ENCODE data around the gene TNFRSF14. TPM values are rescaled to one million over a fixed set of nuclear protein-coding genes. Genes with fewer than 3 reads are reported as not detected.

The TNFRSF14 gene
- total and polyA plus RNA-seq, 9 of the 15 experiments (the other 6 are each of a cell fraction or from before 2014, with no cell fraction given), result 0.11 to 2.3 (median 0.68) TPM; not detected in 2

DNA sequence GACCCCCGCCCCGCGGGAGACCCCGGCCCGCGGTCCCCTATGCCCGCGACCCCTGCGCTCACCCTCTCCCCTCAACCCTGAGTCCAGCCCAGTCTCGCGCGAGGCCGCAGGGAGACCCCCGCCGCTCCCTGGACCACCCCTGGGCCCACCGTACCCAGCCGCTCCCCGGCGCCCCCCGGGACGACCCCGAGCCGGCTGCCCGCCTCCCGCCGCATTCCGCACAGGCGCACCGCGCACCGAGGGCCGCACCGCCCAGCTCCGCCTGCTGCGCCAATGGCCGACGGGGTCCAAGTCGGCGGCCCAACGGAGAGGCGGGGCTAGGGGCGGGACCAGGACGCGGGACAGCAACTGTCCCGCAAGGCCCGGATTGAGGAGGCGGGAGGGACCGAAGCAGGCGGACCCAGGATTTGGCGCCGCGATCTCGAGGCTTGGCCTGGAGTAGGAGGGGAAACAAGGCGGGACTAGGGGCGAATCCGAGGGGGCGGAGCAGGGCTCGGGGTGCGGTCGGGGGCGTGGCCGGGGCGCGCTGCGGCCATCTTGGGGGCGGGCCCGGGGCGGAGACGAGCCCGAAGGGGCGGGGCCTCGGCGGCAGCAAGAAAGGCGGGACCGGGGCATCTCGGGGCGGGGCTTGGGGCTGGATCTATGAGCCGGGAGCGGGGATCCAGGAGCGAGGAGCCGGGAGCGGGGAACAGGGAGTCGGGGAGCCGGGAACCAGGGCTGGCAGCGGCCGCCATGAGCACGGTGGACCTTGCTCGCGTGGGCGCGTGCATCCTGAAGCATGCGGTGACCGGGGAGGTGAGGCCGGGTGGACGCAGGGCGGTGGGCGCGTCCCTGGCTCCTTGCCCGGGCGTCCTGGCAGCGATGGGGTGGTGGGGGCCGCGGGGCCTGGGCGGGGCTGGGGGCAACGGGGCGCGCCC, 30.2 kb downstream of the TNFRSF14 start, which contains the start of gene PRXL2B (continued):
- TF ChIP-seq, protein P1, sequence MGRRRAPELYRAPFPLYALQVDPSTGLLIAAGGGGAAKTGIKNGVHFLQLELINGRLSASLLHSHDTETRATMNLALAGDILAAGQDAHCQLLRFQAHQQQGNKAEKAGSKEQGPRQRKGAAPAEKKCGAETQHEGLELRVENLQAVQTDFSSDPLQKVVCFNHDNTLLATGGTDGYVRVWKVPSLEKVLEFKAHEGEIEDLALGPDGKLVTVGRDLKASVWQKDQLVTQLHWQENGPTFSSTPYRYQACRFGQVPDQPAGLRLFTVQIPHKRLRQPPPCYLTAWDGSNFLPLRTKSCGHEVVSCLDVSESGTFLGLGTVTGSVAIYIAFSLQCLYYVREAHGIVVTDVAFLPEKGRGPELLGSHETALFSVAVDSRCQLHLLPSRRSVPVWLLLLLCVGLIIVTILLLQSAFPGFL (CRISPR knock-in tag; IDR thresholded peaks at IDR 0.05), result no peak
- TF ChIP-seq HMG20B (CRISPR knock-in tag; IDR thresholded peaks at IDR 0.05), result no peak
- TF ChIP-seq FOXK1 (CRISPR knock-in tag; IDR thresholded peaks at IDR 0.05; ENCODE audit: borderline replicate concordance), result no peak
- TF ChIP-seq ZNF668 (CRISPR knock-in tag; IDR thresholded peaks at IDR 0.05), result no peak
- no peak for TF ChIP-seq ZNF75A (CRISPR knock-in tag; IDR thresholded peaks at IDR 0.05)
- no peak for TF ChIP-seq KDM2B (CRISPR knock-in tag; IDR thresholded peaks at IDR 0.05)
- TF ChIP-seq EZH2 (IDR thresholded peaks at IDR 0.05; ENCODE audit: borderline replicate concordance, low read depth, low read length), result no peak
- TF ChIP-seq, protein P2, sequence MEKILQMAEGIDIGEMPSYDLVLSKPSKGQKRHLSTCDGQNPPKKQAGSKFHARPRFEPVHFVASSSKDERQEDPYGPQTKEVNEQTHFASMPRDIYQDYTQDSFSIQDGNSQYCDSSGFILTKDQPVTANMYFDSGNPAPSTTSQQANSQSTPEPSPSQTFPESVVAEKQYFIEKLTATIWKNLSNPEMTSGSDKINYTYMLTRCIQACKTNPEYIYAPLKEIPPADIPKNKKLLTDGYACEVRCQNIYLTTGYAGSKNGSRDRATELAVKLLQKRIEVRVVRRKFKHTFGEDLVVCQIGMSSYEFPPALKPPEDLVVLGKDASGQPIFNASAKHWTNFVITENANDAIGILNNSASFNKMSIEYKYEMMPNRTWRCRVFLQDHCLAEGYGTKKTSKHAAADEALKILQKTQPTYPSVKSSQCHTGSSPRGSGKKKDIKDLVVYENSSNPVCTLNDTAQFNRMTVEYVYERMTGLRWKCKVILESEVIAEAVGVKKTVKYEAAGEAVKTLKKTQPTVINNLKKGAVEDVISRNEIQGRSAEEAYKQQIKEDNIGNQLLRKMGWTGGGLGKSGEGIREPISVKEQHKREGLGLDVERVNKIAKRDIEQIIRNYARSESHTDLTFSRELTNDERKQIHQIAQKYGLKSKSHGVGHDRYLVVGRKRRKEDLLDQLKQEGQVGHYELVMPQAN (IDR thresholded peaks at IDR 0.05; ENCODE audit: borderline replicate concordance), result no peak
- no peak for TF ChIP-seq ZNF589 (CRISPR knock-in tag; IDR thresholded peaks at IDR 0.05; ENCODE audit: low read depth)
- no peak; the same call in 1 of the 2 replicates for TF ChIP-seq HNRNPL (IDR thresholded peaks at IDR 0.05; ENCODE audit: low read depth, low read length)
- TF ChIP-seq ZKSCAN3 (CRISPR knock-in tag; IDR thresholded peaks at IDR 0.05), result no peak
- no peak for TF ChIP-seq RFX5 (IDR thresholded peaks at IDR 0.05; ENCODE audit: low read depth, low read length)
- no peak for TF ChIP-seq RHOXF2B (CRISPR knock-in tag; conservative IDR thresholded peaks at IDR 0.05)
- TF ChIP-seq RAD51 (IDR thresholded peaks at IDR 0.05; ENCODE audit: borderline replicate concordance, low read depth), result no peak
- no peak for TF ChIP-seq NCOA4 (IDR thresholded peaks at IDR 0.05; ENCODE audit: partially characterized antibody)
- peak; percentile 66 for TF ChIP-seq CCNT2 (IDR thresholded peaks at IDR 0.05; ENCODE audit: borderline replicate concordance, extremely low read depth, insufficient read length, low read depth, low read length)
- TF ChIP-seq CC2D1A (IDR thresholded peaks at IDR 0.05), result no peak
- TF ChIP-seq GABPB2 (CRISPR knock-in tag; conservative IDR thresholded peaks at IDR 0.05), result no peak
- TF ChIP-seq RFX7 (CRISPR knock-in tag; IDR thresholded peaks at IDR 0.05), result no peak
- no peak for TF ChIP-seq GABPA (tag; conservative IDR thresholded peaks at IDR 0.05; ENCODE audit: low read depth)
- TF ChIP-seq, protein P3, sequence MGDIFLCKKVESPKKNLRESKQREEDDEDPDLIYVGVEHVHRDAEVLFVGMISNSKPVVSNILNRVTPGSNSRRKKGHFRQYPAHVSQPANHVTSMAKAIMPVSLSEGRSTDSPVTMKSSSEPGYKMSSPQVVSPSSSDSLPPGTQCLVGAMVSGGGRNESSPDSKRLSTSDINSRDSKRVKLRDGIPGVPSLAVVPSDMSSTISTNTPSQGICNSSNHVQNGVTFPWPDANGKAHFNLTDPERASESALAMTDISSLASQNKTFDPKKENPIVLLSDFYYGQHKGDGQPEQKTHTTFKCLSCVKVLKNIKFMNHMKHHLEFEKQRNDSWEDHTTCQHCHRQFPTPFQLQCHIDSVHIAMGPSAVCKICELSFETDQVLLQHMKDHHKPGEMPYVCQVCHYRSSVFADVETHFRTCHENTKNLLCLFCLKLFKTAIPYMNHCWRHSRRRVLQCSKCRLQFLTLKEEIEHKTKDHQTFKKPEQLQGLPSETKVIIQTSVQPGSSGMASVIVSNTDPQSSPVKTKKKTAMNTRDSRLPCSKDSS (IDR thresholded peaks at IDR 0.05; ENCODE audit: low read depth, partially characterized antibody), result no peak
- TF ChIP-seq SMC3 (conservative IDR thresholded peaks at IDR 0.05; ENCODE audit: insufficient read depth, low read depth, low read length), result no peak
- peak; percentile 92 to 93 for TF ChIP-seq NRF1 (conservative IDR thresholded peaks at IDR 0.05 in 1 of 2, IDR thresholded peaks at IDR 0.05 in 1 of 2)
